Activated CD4-positive, alpha-beta memory T cell treated with anti-CD3 and anti-CD28 coated beads for 36 hours (primary cell): ENCODE data around the gene NFATC3. TPM values are rescaled to one million over a fixed set of nuclear protein-coding genes. Genes with fewer than 3 reads are reported as not detected.
A peak's percentile ranks its signal among the peaks of the same experiment; 100 is the strongest.

ENCODE experiments used
- CTCF ChIA-PET: fragments of 350-600 bp; sonication (Branson Sonifier 250); formaldehyde crosslinking; loops from one replicate; lab custom pipeline; 2021; ENCODE audit warnings: antibody characterized with exemption, inconsistent platforms; lab: Charles Lee
- POLR2A ChIA-PET: fragments of 350-600 bp; sonication (Branson Sonifier 250); formaldehyde crosslinking; loops from one replicate; lab custom pipeline; 2021; ENCODE audit warnings: antibody characterized with exemption; lab: Charles Lee
- DNase-seq: peaks from one replicate; pipeline ENCODE4 v3.0.0-alpha.2; 2020
- H3K27ac Mint-ChIP-seq: one replicate; pipeline ENCODE4 v1.8.0; 2021; ENCODE audit warnings: mixed read lengths
- H3K27me3 Mint-ChIP-seq: one replicate; pipeline ENCODE4 v1.8.0; 2021; ENCODE audit warnings: mixed read lengths
- H3K36me3 Mint-ChIP-seq: one replicate; pipeline ENCODE4 v1.8.0; 2021; ENCODE audit warnings: mixed read lengths
- H3K4me1 Mint-ChIP-seq: one replicate; pipeline ENCODE4 v1.8.0; 2021; ENCODE audit warnings: low read depth, mixed read lengths
- H3K4me3 Mint-ChIP-seq: one replicate; pipeline ENCODE4 v1.8.0; 2021; ENCODE audit warnings: mild to moderate bottlenecking, mixed read lengths
- H3K9me3 Mint-ChIP-seq: one replicate; pipeline ENCODE4 v1.8.0; 2021; ENCODE audit warnings: mixed read lengths
- intact Hi-C: fragments of 100-400 bp; cut with micrococcal nuclease; formaldehyde crosslinking; loops from one replicate; pipeline ENCODE4 v1.15.1; 2023
- total RNA-seq, 2 experiments: library from RNA; stranded (reverse); gene quantifications; one replicate each; pipeline ENCODE4 v1.2.3, GENCODE V29; 2021

The NFATC3 gene
- total RNA-seq, 2 experiments from 2014 or later: 83.4 to 85.2 TPM

DNA sequence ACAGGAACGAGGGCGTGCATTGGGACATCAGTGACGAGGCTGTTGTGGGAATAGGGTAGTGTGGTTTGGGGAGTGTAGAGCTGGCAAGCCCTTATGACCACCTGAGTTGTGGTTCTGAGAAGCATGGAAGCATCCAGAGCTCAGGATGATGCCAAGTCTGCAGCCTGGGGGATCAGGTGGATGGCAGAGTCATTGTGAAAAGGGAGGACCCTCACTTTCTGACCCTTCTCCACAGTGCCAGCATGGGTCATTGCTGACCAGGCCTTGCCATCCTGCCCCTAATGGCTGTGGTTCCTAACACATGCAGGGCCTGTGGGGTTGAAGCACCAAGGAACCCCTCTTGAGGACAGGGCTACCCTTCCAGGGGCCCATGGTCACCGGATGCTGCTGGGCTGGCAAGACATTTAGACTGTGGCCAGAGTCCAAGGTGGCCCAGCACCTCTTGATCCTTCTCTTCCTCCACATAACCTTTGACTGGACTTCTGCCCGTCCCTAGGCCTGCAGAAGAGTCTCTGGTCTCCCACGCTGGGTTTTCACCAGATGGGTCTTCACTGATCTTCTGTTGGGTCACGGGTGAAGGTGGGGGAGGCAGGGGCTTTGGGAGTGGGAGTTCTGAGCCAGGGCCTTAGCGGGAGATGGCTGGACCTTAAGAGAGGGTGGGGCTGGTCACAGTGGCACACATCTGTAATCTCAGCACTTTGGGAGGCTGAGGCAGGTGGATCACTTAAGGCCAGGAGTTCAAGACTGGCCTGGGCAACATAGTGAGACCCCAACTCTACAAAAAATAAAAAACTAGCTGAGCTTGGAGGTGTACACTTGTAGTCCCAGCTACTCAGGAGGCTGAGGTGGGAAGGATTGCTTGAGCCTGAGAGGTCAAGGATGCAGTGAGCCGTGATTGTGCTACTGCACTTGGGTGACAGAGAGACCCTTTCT lies 158.0 kb downstream of the NFATC3 start:
- no peak overlapping the region for H3K27ac Mint-ChIP-seq
- POLR2A ChIA-PET: interaction anchor here (0.7 kb wide), 2 partner anchors 21 to 349 kb away, joined by 3 to 4 read pairs; partner anchors contain the start of gene SLC7A6

DNA sequence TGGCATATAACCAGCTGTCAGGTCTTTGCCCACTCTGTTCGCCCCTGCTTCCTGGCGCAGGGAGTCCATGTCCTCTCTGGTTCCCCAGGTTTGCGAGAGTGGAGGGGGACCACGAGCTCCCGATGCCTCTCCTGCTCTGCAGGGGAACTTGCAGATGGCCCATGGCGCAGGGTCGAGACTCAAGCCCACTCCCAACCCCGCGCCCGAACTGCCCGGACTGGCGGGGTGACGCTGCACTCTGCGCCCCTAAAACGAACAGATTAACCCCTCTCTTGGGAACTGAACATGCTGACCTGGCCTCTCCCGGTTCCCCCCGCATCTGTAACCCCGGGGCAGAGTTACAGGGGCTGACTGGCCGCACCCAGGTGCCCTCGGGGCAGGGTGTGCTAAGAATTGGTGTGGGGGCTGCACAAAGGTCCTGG lies 159.3 kb downstream of the NFATC3 start:
- no peak for DNase-seq
- ChIA-PET CTCF (interaction anchor here (0.6 to 7.0 kb wide), 6 partner anchors 11 to 276 kb away, joined by 3 to 47 read pairs (median 11); partner anchors contain the start of gene SLC7A6), POLR2A (interaction anchor here (1.2 to 1.9 kb wide), 4 partner anchors 7 to 83 kb away, joined by 3 to 9 read pairs (median 4); partner anchors contain the start of gene SLC7A6)
- H3K9me3 Mint-ChIP-seq: no peaks in the 10 kb centered on the region
- peak overlapping the region; percentile 89 for H3K4me3 Mint-ChIP-seq
- no peak overlapping the region for H3K27ac Mint-ChIP-seq
- H3K4me1 Mint-ChIP-seq: peaks cover 29% of the 10 kb centered on the region
- peaks cover 1% of the 10 kb centered on the region for H3K36me3 Mint-ChIP-seq
- intact Hi-C loops: no loop called here
- no peaks in the 10 kb centered on the region for H3K27me3 Mint-ChIP-seq

More for the DNA sequence above, 158.0 kb downstream of the NFATC3 start:
- Mint-ChIP-seq H3K4me1 (peaks cover 35% of the 10 kb centered on the region), H3K4me3 (no peak overlapping the region), H3K27me3 (no peaks in the 10 kb centered on the region), H3K9me3 (no peaks in the 10 kb centered on the region), H3K36me3 (no peaks in the 10 kb centered on the region)
- no peak for DNase-seq
- CTCF ChIA-PET: interaction anchor here (0.9 to 7.0 kb wide), 4 partner anchors 18 to 203 kb away, joined by 3 to 47 read pairs (median 22); partner anchors contain the start of gene SLC7A6
- intact Hi-C loops: no loop called here

DNA sequence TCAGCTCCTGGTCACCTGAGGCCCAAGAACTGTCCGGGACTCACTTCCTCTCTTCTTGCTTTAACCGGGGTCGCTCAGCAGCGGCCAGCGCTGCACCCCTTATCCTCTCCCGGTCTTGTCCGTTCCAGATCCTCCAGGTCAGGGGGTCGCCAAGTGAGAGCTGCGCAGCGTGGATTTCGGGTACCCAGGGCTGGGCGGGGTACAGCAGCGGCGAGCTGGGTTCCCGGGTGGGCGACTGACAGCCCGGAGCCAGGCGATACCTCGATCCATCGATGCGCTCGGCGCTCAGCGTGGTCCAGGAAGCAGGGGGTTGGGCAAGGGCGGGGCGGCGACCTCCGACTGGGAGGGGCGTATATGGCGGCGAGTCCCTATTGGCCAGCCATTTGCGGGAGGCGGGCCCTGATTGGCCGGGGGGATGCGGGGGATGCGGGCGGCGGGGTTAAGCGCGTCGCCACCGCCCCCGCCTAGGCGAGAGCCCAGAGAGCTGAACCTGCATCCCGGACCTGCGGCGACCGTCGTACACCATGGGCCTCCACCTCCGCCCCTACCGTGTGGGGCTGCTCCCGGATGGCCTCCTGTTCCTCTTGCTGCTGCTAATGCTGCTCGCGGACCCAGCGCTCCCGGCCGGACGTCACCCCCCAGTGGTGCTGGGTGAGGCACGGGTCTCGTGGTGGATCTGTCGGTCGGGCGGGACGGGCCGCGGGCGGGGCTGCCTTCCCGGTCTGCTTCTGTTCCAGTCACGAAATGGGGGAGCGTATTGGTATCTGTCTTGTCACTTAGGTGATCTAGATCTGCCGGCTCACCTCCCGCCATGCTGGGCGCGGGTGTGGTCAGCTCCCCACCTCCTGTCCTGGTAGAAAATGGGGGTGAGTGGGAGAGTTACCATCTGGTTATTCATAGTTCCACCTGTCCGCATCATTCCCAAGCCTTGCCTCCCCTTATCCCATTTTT lies 160.0 kb downstream of the NFATC3 start, which contains the start of gene PLA2G15:
Gene PLA2G15 (plus strand): TSS at position 471 of the 951 bp plus-strand sequence. CDS start 54 bp downstream, at position 525.
- peak within 1 kb of the TSS; percentile 89 for H3K4me3 Mint-ChIP-seq
- H3K9me3 Mint-ChIP-seq: no peaks in the 10 kb centered on the region
- no peaks in the 10 kb centered on the region for H3K27me3 Mint-ChIP-seq
- CTCF ChIA-PET: interaction anchor here (0.6 to 7.0 kb wide), 6 partner anchors 11 to 276 kb away, joined by 3 to 47 read pairs (median 11); partner anchors contain the start of gene SLC7A6
- intact Hi-C loops: loop anchor here (1.0 kb wide), 2 partner anchors 8 to 65 kb away; partner anchors contain the start of gene SLC7A6OS
- peaks cover 5% of the 10 kb centered on the region for H3K36me3 Mint-ChIP-seq
- POLR2A ChIA-PET: interaction anchor here (0.6 to 1.9 kb wide), 7 partner anchors 8 to 588 kb away, joined by 3 to 9 read pairs (median 4); partner anchors contain the start of gene SLC7A6
- H3K27ac Mint-ChIP-seq: peak within 1 kb of the TSS; percentile 34
- peak; percentile 98 for DNase-seq
- H3K4me1 Mint-ChIP-seq: peaks cover 25% of the 10 kb centered on the region

DNA sequence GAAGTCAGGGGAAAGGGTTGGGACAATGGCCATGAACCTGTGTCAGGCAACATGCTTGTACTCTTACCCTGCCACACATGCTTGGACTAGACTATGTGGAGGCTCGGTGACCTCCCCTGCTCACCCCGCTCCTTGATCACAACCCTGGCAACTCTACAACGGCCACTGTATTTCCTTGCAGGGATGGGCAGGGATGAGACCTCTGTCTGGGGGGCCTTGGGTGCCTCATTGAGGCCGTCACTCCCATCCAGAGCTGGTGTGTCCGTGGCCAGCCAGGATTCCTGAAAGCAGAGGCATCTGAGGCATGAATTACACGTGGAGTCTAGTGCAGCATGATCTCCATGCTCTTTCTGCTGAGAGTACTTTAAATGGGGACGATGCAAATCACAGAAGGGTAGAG lies 161.0 kb downstream of the NFATC3 start:
- Mint-ChIP-seq H3K4me1 (peaks cover 25% of the 10 kb centered on the region), H3K27me3 (no peaks in the 10 kb centered on the region), H3K9me3 (no peaks in the 10 kb centered on the region), H3K36me3 (peaks cover 9% of the 10 kb centered on the region), H3K27ac (no peak overlapping the region), H3K4me3 (peak overlapping the region; percentile 89)
- DNase-seq: no peak
- CTCF ChIA-PET: interaction anchor here (4.0 to 7.0 kb wide), 3 partner anchors 15 to 82 kb away, joined by 18 to 47 read pairs (median 27); partner anchors contain the start of gene SLC7A6
- POLR2A ChIA-PET: interaction anchor here (1.1 to 1.5 kb wide), 2 partner anchors 9 to 16 kb away, joined by 3 to 4 read pairs; no protein-coding TSS in a partner anchor
- intact Hi-C loops: no loop called here

DNA sequence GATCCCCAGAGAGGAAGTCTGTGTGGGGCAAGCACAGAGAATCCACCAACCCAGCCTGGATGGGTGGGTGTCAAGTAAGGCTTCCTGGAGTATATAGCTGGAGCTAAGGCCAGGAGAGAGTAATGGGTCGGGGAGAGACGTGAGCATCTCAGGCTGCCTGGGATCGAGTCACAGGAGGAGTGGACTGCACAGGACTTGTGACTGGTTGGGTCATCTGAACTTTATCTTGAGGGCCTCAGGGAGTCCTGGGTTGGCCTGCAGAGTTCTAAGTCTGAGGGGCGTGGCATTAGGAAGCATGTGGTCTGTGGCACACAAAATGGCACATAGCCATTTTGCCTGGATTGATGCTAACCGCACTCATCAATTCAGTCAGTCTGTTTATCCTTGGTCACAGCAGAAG lies 161.5 kb downstream of the NFATC3 start:
- intact Hi-C loops: no loop called here

DNA sequence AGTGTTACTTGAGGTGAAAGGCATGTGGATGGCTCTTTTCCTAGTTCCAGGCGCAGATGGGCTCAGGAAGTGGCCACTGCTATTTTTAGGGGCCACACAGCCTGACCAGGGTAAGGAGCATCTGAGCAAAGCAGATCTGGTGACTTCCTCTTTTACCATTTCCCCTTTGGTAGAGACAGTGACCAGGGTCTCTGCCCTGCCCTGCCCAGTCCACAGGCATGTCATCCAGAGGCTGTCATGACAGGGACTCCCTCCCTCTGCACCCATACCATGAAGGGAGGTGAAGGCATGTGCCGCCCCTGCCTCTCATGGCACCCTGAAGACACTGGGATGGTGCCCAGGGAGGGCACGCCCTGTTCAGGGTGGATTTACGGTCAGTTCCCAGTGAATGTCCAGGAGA lies 162.2 kb downstream of the NFATC3 start:
- H3K9me3 Mint-ChIP-seq: no peaks in the 10 kb centered on the region
- no peak overlapping the region for H3K27ac Mint-ChIP-seq
- ChIA-PET POLR2A (no interaction called here), CTCF (interaction anchor here (4.1 kb wide), 1 partner anchor 14 kb away, joined by 27 read pairs; no protein-coding TSS in a partner anchor)
- no peaks in the 10 kb centered on the region for H3K27me3 Mint-ChIP-seq
- H3K36me3 Mint-ChIP-seq: peaks cover 13% of the 10 kb centered on the region
- intact Hi-C loops: no loop called here
- no peak overlapping the region for H3K4me3 Mint-ChIP-seq
- no peak for DNase-seq
- H3K4me1 Mint-ChIP-seq: peaks cover 25% of the 10 kb centered on the region

More for the DNA sequence above, 161.5 kb downstream of the NFATC3 start:
- POLR2A ChIA-PET: interaction anchor here (1.1 kb wide), 1 partner anchor 15 kb away, joined by 4 read pairs; no protein-coding TSS in a partner anchor
- CTCF ChIA-PET: interaction anchor here (0.7 to 7.0 kb wide), 4 partner anchors 15 to 274 kb away, joined by 3 to 47 read pairs (median 22); partner anchors contain the start of gene SLC7A6
- Mint-ChIP-seq H3K4me1 (peaks cover 25% of the 10 kb centered on the region), H3K27me3 (no peaks in the 10 kb centered on the region), H3K4me3 (peak overlapping the region; percentile 89), H3K27ac (no peak overlapping the region), H3K9me3 (no peaks in the 10 kb centered on the region), H3K36me3 (peaks cover 9% of the 10 kb centered on the region)
- DNase-seq: no peak

DNA sequence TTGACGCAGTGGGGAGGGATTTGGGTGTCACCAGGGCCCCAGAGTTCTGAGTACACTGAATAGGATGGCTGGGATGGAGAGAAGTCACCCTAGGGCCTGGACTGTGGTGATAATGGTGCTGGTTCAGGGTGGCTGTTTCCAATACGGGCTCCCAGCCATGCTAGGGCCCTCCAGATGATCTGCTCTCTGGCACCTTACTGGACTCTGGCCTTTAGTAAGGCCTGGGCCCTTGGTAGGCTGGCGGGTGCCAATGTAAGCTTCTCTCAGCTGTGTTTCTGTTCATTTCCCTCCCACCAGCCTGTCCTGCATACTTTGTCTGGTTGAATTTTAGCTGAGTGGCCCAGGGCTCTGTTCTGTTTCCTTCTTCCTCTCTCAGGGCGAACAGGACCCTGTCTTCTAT lies 162.8 kb downstream of the NFATC3 start:
- CTCF ChIA-PET: interaction anchor here (0.6 to 1.8 kb wide), 4 partner anchors 13 to 309 kb away, joined by 3 to 6 read pairs (median 5); partner anchors contain the start of gene SLC7A6
- H3K27ac Mint-ChIP-seq: no peak overlapping the region
- POLR2A ChIA-PET: interaction anchor here (0.6 to 0.7 kb wide), 2 partner anchors 14 to 108 kb away, joined by 3 to 5 read pairs; no protein-coding TSS in a partner anchor

DNA sequence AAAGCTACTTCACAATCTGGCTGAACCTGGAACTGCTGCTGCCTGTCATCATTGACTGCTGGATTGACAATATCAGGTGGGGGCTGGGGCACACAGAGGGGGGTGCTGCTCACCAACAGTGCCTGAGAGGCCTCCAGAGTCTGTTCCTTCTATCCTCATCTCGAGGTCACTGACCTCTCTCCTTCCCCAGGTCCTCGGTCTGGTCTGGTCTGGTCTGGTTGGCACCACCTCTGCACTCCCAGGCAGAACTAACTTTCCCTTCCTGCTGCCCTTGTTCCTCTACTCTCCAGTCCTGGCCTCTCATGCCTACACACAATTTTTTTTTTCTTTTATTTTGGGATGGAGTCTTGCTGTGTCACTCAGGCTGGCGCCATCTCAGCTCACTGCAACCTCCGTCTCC lies 164.2 kb downstream of the NFATC3 start:
- no peak for DNase-seq
- Mint-ChIP-seq H3K4me1 (peaks cover 21% of the 10 kb centered on the region), H3K36me3 (peaks cover 16% of the 10 kb centered on the region), H3K9me3 (no peaks in the 10 kb centered on the region), H3K27ac (no peak overlapping the region), H3K27me3 (no peaks in the 10 kb centered on the region), H3K4me3 (no peak overlapping the region)
- intact Hi-C loops: no loop called here
- ChIA-PET CTCF (interaction anchor here (1.6 to 3.8 kb wide), 3 partner anchors 12 to 79 kb away, joined by 6 to 27 read pairs (median 6); partner anchors contain the start of gene SLC7A6), POLR2A (no interaction called here)

More for the DNA sequence above, 162.8 kb downstream of the NFATC3 start:
- intact Hi-C loops: no loop called here
- Mint-ChIP-seq H3K36me3 (peaks cover 13% of the 10 kb centered on the region), H3K4me1 (peaks cover 25% of the 10 kb centered on the region), H3K9me3 (no peaks in the 10 kb centered on the region), H3K4me3 (no peak overlapping the region), H3K27me3 (no peaks in the 10 kb centered on the region)
- DNase-seq: no peak

DNA sequence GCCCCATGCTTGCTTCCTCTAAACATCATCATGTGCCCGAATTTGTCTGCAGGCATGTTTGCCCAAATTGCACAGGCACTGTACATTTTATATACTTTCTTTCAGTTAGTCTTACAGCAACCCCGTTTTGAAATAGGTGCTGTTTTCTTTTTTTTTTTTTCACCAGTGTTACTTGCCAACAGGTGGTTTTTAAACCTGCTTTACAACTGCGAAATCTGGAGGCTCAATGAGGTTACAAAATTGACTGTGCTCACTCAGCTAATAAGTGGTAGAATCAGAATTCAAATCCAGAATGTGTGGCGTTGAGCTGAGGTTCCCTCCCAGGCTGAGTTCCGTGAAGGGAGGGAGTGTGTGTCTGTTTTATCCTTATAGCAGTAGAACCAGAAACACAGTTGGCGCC lies 165.8 kb downstream of the NFATC3 start:
- DNase-seq: no peak
- intact Hi-C loops: no loop called here
- POLR2A ChIA-PET: no interaction called here
- Mint-ChIP-seq H3K27ac (no peak overlapping the region), H3K4me3 (no peak overlapping the region), H3K9me3 (no peaks in the 10 kb centered on the region), H3K4me1 (peaks cover 12% of the 10 kb centered on the region), H3K27me3 (no peaks in the 10 kb centered on the region), H3K36me3 (peaks cover 16% of the 10 kb centered on the region)
- CTCF ChIA-PET: interaction anchor here (2.1 to 3.8 kb wide), 3 partner anchors 11 to 78 kb away, joined by 5 to 27 read pairs (median 13); partner anchors contain the start of gene SLC7A6

DNA sequence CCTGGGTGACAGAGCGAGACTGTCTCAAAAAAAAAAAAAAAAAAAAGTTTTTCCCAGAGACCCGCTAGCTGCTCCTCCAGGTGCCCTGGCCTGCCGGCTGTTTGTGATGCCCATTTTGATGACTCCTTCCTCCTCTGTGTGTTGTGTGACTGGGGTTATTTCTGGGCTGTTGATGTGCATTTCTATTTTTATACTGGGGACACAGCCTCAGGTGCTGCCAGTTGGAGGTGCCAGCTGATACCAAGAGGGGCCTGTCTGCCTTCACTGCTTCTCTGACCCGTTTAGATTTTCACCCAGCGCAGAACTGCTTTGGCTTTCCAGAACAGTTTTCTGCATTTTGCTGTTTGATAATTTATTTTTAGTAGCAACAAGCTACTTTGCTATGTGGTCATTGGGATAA lies 166.7 kb downstream of the NFATC3 start:
- ChIA-PET POLR2A (no interaction called here), CTCF (interaction anchor here (2.1 to 3.8 kb wide), 3 partner anchors 10 to 77 kb away, joined by 5 to 27 read pairs (median 13); partner anchors contain the start of gene SLC7A6)
- H3K27me3 Mint-ChIP-seq: no peaks in the 10 kb centered on the region
- H3K27ac Mint-ChIP-seq: no peak overlapping the region
- intact Hi-C loops: no loop called here
- no peak for DNase-seq
- no peak overlapping the region for H3K4me3 Mint-ChIP-seq
- peaks cover 16% of the 10 kb centered on the region for H3K36me3 Mint-ChIP-seq
- no peaks in the 10 kb centered on the region for H3K9me3 Mint-ChIP-seq
- H3K4me1 Mint-ChIP-seq: peaks cover 3% of the 10 kb centered on the region
